Activated CD4-positive, alpha-beta T cell treated with anti-CD3 and anti-CD28 coated beads, Interleukin-2, amount 50 U/mL, for 1 hour (primary cell): Measurements from ENCODE around the gene TMEM134.
"Not testable (repeated sequence)": the region's sequence is repeated elsewhere in the genome, so short reads cannot be mapped to it uniquely, and the experiment has no call there.

Source experiments
- DNase-seq: peaks from one replicate; pipeline ENCODE4 v3.0.0-alpha.2; 2020

Gene TMEM134

DNA sequence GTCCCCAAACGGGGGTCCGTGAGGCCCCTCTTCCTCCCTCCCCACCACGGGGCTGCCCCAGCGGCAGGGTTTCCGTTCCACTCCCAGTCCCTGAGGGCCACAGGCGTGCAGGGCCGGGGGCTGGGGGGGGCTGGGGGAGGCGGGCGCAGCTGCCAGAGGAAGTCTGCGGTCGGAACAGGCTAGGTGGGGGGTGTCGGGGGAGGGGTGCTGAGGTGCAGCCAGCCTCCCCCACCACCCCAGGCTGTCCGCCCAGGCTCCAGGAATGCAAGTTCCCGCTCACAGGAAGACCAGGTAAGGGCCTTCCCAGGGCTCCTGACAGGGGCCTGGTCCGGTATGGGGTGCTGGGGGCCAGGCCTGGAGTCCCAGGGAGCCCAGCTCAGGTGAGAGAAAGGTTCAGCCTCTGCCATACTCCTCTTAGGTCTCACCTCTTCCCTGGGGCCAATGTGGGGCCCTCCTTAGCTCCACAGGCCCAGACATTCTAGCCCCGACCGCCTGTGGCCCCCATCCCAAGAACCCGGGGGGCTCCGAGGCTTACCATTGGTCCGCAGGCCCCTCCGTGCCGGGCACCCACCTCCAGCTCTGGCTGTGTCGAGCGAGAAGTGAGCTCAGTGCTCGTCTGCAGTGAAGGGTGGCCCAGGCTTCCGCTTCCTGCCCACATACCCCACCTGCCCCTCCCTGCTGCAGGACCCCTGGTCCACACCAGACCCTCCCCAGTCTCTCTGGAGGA, 31.8 kb downstream of the TMEM134 start, which contains the start of gene PTPRCAP:
PTPRCAP (minus strand) TSS at position 601 of the 727 bp plus-strand sequence; CDS start at position 538, 63 bp downstream.
- peak; percentile 77 for DNase-seq

DNA sequence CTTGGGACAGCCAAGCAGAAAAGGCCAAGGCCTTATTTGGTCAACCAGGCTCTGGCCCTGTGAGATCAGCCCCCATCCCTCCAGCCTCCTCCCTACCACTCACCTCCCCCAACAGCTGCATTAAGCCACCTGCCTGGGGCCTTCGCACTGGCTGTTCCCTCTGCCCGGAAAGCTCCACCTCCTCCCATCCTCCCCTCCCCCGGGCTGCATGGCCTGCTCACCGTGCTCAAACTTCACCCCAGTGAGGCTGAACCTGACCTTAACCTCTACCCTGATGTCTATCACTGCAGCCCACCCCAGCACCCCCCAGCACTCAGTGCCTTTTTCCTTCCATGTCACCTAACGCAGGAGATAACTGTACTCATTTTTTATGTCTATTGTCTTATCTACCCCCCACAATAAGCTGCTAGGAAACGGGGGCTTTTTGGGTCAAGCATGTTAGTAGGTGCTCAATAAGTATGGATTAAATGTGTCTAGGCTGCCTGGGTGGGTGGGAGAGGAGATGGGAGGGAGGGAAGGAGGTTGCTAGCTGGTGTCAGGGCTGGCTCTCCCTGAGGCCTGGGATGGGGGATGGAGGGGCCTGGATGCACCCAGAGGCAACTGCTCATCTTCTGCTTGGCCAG, 32.5 kb downstream of the TMEM134 start:
- peak; percentile 60 for DNase-seq

DNA sequence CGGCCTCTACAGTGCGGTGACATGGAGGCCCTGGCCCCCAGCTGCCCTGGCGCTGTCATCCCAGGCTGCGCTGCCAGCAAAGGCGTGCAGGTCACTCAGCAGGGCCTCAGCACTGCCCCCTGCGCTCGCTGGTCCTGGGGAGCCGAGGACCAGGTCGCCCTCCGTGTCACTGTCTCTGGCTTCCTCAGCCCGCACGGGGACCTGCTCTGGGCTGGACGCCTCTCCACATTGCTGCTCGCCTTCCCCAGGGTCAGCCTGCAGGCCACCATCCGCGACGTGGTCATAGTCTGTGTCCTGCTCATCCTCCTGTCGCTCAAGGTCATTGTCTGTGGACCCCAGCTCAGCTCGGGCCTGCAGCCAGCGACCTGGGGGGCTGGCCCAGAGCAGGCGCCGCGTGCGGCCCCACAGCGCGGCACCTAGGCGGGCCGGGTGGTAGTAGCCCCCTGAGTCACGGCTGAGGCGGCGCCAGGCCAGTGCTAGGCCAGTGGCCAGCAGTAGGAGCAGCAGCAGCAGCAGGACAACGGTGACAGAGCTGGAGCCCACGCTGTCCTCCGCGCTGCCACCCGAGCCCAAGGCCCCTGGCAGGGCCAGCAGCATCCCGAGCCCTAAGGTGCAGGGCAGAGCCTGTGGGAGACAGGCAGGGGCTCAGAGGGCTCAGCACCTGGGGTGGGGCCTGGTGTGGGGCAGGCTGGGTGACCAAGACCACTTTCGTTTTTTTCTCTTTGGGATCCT, 33.2 kb downstream of the TMEM134 start:
- DNase-seq = no peak

DNA sequence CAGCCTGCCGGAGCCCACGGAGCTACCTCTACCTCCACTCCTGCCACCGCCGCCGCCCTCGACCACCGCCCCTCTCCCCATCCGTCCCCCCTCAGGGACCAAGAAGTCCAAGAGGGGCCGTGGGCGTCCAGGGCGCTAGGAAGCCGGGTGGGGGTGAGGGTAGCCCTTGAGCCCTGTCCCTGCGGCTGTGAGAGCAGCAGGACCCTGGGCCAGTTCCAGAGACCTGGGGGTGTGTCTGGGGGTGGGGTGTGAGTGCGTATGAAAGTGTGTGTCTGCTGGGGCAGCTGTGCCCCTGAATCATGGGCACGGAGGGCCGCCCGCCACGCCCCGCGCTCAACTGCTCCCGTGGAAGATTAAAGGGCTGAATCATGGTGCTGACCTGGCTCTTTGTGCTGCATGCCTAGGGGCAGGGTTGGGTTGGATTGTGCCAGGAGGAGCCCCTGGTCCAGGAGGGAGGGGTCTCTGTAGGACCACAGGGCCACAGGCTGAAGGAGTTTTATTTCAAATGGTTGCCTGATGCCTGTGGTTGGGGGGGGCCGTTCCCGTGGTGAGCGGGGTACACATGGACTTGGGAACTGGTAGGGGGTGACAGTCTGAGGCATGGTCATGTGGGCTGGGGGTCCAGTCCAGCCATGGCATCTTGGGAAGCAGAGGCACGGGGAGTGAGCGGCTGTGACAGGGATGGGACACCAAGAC, 33.9 kb downstream of the TMEM134 start:
- no peak for DNase-seq

DNA sequence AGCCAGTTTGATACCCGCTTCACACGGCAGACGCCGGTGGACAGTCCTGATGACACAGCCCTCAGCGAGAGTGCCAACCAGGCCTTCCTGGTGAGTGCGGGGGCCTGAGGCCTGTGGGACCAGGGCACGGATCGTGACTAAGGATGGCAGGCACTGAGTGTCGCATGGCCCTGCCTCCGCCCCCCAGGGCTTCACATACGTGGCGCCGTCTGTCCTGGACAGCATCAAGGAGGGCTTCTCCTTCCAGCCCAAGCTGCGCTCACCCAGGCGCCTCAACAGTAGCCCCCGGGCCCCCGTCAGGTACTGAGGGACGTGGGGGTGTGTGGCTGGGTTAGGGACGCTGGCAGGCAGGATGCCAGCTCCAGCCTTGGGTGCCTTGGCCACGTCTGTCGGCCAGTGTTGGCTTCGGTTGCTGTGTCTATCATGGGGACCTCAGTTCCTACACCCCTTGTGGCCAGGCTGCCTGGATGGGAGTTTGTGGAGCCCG, 34.6 kb downstream of the TMEM134 start:
- DNase-seq = no peak

DNA sequence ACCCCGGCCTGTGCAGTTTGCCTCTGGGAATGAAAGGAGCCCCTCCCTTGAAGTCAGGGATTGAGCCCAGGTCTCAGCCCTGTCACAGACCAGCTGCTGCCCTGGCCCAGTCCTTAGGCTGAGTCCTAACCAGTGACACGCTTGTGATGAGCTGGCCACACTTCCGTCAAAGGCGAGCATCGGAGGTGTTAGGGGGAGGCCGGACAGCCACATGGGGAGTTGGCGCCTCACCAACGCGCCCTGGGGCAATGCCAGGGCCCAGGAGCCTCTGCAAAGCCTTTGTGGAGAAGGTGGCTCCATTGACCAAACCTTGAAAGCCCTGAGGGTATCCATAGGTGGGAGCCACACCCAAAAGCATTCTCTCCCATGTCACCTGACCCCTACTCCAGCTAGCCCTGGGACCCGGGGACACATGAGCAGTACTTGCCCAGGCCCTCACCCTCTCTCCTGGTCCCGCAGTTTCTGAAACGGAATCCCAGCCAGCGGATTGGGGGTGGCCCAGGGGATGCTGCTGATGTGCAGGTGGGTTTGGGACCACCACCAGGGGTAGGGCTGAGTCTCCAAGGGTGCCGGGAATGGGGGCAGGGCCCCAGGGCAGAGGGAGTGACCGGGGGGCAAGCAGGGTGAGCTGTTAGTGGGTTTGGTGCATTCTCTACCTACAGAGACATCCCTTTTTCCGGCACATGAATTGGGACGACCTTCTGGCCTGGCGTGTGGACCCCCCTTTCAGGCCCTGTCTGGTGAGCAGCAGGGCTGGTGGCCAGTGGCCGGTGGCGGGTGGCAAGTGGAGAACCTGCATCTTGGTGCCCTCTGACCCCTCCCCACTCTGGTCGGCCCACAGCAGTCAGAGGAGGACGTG, 35.3 kb downstream of the TMEM134 start:
- DNase-seq = no peak

DNA sequence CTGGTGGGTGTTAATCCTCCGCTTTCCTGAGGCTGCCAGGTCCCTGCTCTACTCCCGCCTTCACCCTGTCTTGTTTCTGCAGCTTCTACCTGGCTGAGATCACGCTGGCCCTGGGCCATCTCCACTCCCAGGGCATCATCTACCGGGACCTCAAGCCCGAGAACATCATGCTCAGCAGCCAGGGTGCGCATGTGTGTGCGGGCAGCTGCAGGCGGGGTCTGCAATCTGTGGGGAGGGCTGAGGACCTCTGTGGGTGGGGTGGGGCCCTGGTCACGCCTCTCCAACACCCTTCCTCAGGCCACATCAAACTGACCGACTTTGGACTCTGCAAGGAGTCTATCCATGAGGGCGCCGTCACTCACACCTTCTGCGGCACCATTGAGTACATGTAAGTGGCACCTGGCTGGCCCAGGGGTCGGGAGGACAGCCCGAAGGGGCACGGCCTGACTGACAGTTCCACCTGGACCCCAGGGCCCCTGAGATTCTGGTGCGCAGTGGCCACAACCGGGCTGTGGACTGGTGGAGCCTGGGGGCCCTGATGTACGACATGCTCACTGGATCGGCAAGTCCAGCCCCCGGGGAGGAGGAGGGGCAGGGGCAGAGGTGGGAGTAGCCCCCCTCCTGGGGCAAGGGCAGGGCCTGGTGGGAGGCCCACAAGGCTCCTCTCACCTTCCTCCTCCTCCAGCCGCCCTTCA, 36.2 kb downstream of the TMEM134 start:
- DNase-seq = no peak

DNA sequence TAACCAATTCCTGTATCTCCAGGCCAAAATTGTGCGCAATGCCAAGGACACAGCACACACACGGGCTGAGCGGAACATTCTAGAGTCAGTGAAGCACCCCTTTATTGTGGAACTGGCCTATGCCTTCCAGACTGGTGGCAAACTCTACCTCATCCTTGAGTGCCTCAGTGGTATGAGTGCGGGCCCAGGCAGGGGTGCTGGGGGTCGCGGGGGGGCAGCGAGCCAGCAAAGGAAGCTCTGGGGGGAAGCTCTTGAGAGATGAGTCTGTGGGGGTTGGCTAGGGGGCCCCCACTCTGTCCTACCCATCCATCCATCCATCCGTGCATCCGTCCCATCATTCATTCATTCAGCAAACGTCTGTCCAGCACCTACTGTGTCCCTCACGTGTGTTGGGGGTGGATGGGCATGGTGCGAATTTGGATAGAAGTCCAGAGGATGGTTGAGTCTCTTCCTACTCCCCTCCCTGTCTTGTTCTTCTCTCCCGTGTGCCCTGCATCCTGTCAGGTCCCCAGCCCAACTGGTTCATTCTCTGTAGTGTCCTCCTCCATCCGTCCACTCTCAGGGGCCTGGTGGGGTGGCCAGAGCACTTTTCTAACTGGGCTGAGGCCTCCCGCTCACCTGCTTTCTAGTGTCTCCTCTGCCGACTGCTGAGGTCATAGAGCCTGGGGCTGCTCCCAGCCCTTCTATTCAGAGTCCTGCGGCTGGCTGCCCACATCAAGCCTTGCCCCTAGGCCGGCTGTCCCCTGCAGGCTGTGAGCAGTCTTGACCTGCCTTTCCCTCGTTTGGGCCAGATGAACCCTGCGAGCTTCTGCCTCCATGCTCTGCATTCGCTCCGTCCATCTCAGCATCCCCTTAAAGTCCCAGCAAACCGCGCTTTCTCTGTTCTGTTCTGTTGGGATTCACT, 37.5 kb downstream of the TMEM134 start:
- no peak for DNase-seq

DNA sequence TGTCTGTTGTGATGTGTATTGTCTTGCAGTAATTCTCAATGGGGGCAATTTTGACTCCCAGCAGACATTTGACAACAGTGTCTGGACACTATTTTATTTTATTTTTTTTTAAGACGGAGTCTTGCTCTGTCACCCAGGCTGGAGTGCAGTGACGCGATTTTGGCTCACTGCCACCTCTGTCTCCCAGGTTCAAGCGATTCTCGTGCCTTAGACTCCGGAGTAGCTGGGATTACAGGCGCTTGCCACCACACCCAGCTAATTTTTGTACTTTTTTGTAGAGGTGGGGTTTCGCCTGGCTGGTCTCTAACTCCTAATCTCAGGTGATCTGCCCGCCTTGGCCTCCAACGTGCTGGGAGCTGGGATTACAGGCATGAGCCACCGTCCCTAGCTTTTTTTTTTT, 39.3 kb downstream of the TMEM134 start:
- DNase-seq = no peak

DNA sequence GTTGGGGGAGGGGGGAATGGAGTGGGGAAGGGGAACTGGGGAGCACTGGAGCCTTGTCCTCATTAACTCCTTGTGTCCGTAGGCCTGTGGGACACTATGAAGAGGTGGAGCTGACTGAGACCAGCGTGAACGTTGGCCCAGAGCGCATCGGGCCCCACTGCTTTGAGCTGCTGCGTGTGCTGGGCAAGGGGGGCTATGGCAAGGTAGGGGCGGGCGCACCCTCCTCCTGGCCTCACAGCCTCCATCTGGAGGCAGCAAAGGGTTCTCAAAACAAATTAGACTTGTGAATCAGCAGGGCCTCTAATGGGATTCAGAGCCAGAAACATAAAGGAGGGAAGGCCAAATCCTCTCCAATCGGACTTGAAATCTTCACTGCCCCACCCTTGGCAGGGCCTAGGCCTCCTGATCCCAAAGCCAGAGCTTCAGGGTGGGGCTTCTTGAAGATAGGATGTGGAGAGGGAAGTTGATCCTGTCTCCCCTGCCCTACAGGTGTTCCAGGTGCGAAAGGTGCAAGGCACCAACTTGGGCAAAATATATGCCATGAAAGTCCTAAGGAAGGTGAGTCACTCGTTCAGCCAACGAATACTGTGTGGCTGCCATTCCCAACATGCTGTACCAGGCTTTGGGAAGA, 39.9 kb downstream of the TMEM134 start:
- no peak for DNase-seq

DNA sequence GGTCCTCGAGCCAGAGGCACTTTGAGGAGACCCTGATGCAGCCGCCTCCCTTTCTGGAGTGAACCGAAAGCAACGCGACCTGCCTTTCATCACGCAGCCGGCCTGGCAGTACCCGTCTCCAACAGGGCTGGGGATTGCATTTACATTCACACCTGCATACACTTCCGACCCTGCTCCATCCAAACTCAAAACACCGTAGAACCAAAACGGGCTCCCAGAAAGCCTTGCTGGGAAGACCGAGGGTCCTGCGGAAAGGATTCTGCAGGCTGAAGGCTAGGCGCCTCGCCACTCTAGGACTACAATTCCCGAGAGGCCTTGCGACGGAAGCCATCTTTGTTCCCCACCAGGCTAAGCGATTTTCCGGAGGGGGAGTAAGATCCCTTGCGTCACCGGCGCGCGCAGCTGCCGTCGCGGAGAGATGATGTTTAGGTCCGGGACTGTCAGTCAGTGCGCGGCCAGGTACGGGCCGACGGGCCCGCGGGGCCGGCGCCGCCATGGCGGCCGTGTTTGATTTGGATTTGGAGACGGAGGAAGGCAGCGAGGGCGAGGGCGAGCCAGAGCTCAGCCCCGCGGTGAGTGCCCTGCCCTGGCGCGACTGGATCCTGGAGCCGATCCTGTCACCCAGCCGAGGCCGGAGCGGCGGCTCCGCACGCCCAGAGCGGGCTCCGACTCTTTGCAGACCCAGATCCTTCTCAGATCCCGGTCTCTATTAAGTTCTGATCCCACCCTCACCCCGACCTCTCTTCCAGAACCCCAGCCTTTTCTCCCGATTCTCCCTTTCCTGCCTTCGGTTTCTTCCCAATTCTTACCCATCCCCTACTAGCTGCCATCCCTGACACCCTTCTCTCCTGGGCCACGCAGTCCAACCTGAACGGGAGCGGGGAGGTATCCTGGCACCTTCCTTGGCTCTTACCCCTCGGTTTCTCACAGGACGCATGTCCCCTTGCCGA, 40.7 kb downstream of the TMEM134 start, which contains the start of gene RPS6KB2:
RPS6KB2 (plus strand) TSS at position 443 of the 950 bp plus-strand sequence; CDS start at position 495, 52 bp downstream.
- peak; percentile 100 for DNase-seq

DNA sequence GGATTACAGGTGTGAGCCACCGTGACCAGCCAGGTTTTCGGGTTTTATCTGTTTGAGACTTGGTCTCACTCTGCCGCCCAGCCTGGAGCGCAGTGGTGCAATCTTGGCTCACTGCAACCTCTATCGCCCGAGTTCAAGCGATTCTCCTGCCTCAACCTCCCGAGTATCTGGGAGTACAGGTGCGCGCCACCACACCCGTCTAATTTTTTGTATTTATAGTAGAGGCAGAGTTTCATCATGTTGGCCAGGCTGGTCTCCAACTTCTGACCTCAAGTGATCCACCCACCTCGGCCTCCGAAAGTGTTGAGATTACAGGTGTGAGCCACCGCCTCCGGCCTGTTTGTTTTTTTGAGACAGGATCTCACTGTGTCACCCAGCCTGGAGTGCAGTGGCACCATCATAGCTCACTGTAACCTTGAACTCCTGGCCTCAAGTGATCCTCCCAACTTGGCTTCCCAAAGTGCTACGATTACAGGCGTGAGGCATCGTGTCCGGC, 41.6 kb downstream of the TMEM134 start:
- not testable (repeated sequence) for DNase-seq

DNA sequence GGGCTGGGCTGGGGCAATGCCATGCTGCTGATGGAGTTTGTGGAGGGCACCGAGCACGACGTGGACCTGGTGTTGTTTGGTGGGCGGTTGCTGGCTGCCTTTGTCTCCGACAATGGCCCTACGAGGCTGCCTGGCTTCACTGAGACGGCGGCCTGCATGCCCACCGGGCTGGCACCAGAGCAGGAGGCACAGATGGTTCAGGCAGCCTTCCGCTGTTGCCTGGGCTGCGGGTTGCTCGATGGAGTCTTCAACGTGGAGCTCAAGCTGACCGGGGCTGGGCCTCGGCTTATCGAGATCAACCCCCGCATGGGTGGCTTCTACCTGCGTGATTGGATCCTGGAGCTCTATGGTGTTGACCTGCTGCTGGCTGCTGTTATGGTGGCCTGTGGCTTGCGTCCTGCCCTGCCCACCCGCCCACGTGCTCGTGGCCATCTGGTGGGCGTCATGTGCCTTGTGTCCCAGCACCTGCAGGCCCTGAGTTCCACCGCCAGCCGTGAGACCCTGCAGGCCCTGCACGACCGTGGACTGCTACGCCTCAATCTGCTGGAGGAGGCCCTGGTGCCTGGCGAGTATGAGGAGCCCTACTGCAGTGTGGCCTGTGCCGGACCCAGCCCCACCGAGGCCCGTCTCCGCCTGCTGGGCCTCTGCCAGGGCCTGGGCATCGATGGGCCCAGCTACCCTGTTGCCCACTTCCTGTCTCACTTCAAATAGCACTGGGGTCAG, 45.0 kb downstream of the TMEM134 start:
- DNase-seq = no peak

DNA sequence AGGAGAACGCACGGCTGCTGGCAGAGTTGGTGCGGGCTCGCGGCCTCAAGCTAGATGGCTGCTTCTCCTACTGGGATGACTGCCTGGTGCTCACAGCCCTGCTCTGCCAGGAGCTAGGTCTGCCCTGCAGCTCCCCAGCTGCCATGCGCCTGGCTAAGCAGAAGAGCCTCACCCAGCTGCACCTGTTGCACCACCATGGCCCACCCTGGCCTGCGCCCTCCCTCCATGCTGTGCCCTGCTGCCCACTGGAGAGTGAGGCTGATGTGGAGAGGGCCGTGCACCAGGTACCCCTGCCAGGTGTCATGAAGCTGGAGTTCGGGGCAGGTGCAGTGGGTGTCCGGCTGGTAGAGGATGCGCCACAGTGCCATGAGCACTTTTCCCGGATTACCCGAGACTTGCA, 45.6 kb downstream of the TMEM134 start:
- DNase-seq = no peak

DNA sequence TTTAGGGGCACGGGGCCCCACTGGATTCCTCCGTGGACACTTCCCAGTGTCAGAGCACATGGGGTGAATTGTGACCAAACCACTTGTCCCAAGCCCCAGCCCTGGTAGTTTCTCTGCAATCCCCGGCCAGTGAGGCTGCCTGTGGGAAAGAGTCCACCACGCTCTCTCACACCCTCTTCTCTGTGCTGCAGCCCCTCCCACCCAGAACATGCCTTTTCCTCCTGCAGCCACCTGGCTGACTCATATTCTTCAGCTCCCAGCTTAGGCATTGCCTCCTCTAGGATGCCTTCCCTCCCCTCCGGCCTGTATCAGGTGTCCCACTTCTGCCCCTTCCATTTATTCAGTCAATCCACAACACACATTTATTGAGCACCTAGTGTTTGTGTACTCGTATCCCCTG, 46.2 kb downstream of the TMEM134 start:
- no peak for DNase-seq

DNA sequence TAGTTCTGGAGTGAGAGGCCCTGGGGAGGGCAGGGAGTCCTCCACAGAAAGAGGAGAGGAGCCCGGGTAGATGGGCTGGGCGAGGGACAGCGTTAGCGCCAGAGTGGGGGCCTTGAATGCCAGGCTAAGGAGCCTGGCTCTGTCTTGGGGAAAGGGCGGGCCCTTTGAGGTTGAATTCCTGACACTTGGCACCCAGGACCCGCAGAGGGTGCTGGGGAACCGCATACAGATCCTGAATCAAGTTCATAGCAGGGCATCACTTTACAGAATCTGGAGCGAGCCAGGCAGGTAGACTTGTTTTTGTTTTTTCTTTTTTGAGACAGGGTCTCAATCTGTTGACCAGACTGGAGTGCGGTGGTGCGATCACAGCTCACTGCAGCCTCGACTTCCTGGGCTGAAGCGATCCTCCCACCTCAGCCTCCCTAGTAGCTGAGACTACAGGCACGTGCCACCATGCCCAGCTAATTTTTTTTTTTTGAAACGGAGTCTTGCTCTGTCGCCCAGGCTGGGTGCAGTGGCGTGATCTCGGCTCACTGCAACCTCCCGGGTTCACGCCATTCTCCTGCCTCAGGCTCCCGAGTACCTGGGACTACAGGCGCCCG, 47.5 kb downstream of the TMEM134 start:
- DNase-seq = no peak
